ENCODE results near the gene TEX36.

- no peak for TF ChIP-seq NFIC (IDR thresholded peaks at IDR 0.05)
- TF ChIP-seq CEBPB (IDR thresholded peaks at IDR 0.05), result no peak
- TF ChIP-seq EGR1 (IDR thresholded peaks at IDR 0.05), result no peak
- TF ChIP-seq MAX (IDR thresholded peaks at IDR 0.05), result no peak
- TF ChIP-seq EP300 (IDR thresholded peaks at IDR 0.05; ENCODE audit: borderline replicate concordance), result no peak
- TF ChIP-seq RAD21 (IDR thresholded peaks at IDR 0.05; ENCODE audit: low read depth), result no peak
- no peak for TF ChIP-seq REST (IDR thresholded peaks at IDR 0.05; ENCODE audit: low read depth)
- no peak for TF ChIP-seq CREB1 (IDR thresholded peaks at IDR 0.05; ENCODE audit: low read depth)
- no peak for TF ChIP-seq USF1 (IDR thresholded peaks at IDR 0.05)
- no peak for TF ChIP-seq TAF1 (IDR thresholded peaks at IDR 0.05; ENCODE audit: low read depth)
These were observed 20.4 kb downstream of the TEX36 start for GRCh38 chr10:125662584-125662983.
